ENCODE data around the gene ZNHIT1.
A peak's percentile ranks its signal among the peaks of the same experiment; 100 is the strongest.

The ZNHIT1 gene

GRCh38 chr7:101217388-101218235 lies at the start of gene ZNHIT1, which contains the start of gene PLOD3:
ZNHIT1 (plus strand) TSS chr7:101218165; CDS start chr7:101218196, 31 bp downstream.
PLOD3 (minus strand) TSS chr7:101217581; CDS start chr7:101217274, 307 bp downstream.
- peak; percentile 94 for FAIRE-seq

GRCh38 chr7:101168412-101169049 lies 49.4 kb upstream of the ZNHIT1 start:
- FAIRE-seq: no peak

GRCh38 chr7:101169110-101169837 lies 48.7 kb upstream of the ZNHIT1 start:
- no peak for FAIRE-seq

- FAIRE-seq: no peak
These were observed 48.0 kb upstream of the ZNHIT1 start for GRCh38 chr7:101169838-101170551.

GRCh38 chr7:101170617-101171441 lies 47.1 kb upstream of the ZNHIT1 start:
- FAIRE-seq: no peak

- no peak for FAIRE-seq
These were observed 46.5 kb upstream of the ZNHIT1 start for GRCh38 chr7:101171442-101171837.

GRCh38 chr7:101172005-101172853 lies 45.7 kb upstream of the ZNHIT1 start:
- no peak for FAIRE-seq

- FAIRE-seq: no peak
These were observed 44.9 kb upstream of the ZNHIT1 start for GRCh38 chr7:101172854-101173751.

GRCh38 chr7:101173752-101174244 lies 44.2 kb upstream of the ZNHIT1 start:
- FAIRE-seq: no peak

GRCh38 chr7:101174322-101174854 lies 43.6 kb upstream of the ZNHIT1 start:
- FAIRE-seq: no peak

- FAIRE-seq: no peak
These were observed 42.3 kb upstream of the ZNHIT1 start for GRCh38 chr7:101175664-101176063.

GRCh38 chr7:101177644-101178043 lies 40.3 kb upstream of the ZNHIT1 start:
- FAIRE-seq: no peak

- no peak for FAIRE-seq
These were observed 38.8 kb upstream of the ZNHIT1 start for GRCh38 chr7:101179117-101179516.

- FAIRE-seq: no peak
These were observed 38.3 kb upstream of the ZNHIT1 start for GRCh38 chr7:101179713-101180112.

GRCh38 chr7:101180130-101180755 lies 37.7 kb upstream of the ZNHIT1 start, which contains the start of gene NAT16:
NAT16 (minus strand) TSS chr7:101180293; CDS start chr7:101174807, 5,486 bp downstream.
- FAIRE-seq: no peak

- FAIRE-seq: no peak
These were observed 32.6 kb upstream of the ZNHIT1 start for GRCh38 chr7:101185258-101185839.

- no peak for FAIRE-seq
These were observed 31.8 kb upstream of the ZNHIT1 start for GRCh38 chr7:101186194-101186593.

GRCh38 chr7:101186844-101187428 lies 31.0 kb upstream of the ZNHIT1 start:
- no peak for FAIRE-seq

Data from islet of Langerhans (tissue), 1 donor.